ENCODE data around the gene TRAF4.
"Not testable (repeated sequence)": the region's sequence is repeated elsewhere in the genome, so short reads cannot be mapped to it uniquely, and the experiment has no call there.

TRAF4 gene

GRCh38 chr17:28794846-28795441 is 51.1 kb downstream of the TRAF4 start:
- DNase-seq = not testable (repeated sequence)

GRCh38 chr17:28796062-28796461 is 52.3 kb downstream of the TRAF4 start:
- DNase-seq = no peak
